ENCODE data around the gene LRRC8E. TPM values are rescaled to one million over a fixed set of nuclear protein-coding genes. Genes with fewer than 3 reads are reported as not detected.

LRRC8E gene
- total RNA-seq, 1 donor from 2014 or later: not detected

DNA sequence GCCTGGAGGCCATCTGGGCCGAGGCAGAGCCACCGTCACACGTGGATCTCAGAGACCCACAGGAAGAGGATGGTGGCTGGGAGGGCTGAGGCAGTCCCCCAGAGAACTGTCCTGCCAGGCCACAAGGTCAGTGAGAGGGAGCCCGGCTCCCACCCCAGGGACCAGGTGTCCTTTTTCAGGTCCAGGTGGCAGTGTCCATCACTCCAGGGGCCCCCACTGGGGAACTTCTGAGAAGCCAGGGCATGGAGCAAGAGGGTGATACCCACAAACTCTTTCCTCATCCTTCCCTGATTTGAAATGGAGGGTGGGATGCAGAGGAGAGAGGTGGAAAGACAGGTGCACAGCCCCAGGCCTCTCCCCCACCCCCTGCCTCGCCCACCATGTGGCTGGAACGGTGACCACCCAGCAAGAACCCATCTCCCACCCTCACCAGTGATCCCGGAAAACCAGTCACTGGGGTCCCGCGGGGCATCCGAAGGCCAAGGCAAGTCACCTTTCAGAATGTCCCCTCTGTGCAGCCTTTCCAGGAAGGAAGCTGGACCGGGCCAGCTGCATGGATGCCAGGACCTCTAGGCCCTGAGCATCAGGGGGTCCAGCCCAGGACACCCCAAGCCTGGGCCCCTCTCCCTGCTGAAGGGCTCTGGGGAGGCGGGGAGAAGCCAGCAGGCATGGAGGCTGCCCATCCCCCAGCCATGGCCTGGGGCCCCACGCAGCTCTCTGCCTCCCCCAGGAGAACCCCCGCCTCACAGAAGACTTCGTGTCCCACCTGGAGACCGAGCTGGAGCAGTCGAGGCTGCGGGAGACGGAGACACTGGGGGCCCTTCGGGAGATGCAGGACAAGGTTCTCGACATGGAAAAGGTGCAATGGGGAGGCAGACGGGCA is 28.2 kb upstream of the LRRC8E start:
- Mint-ChIP-seq H3K27me3 (peaks cover 17% of the 10 kb centered on the region), H3K9me3 (no peaks in the 10 kb centered on the region), H3K4me1 (peaks cover 3% of the 10 kb centered on the region), H3K4me3 (no peak overlapping the region), H3K36me3 (ENCODE audit: low read depth) (no peaks in the 10 kb centered on the region), H3K27ac (no peak overlapping the region)
- DNase-seq: no peak
- intact Hi-C loops (cut with micrococcal nuclease): no loop called here

GRCh38 chr19:7860714-7861618 is 27.3 kb upstream of the LRRC8E start:
- H3K27ac Mint-ChIP-seq: no peak overlapping the region
- H3K27me3 Mint-ChIP-seq: peaks cover 21% of the 10 kb centered on the region
- H3K36me3 Mint-ChIP-seq (ENCODE audit: low read depth): no peaks in the 10 kb centered on the region
- intact Hi-C loops (cut with micrococcal nuclease): no loop called here
- no peak for DNase-seq
- no peaks in the 10 kb centered on the region for H3K9me3 Mint-ChIP-seq
- H3K4me1 Mint-ChIP-seq: peaks cover 7% of the 10 kb centered on the region
- H3K4me3 Mint-ChIP-seq: no peak overlapping the region

GRCh38 chr19:7861619-7862412 is 26.5 kb upstream of the LRRC8E start:
- Mint-ChIP-seq H3K4me1 (peaks cover 7% of the 10 kb centered on the region), H3K9me3 (no peaks in the 10 kb centered on the region), H3K27me3 (peaks cover 21% of the 10 kb centered on the region), H3K27ac (no peak overlapping the region), H3K36me3 (ENCODE audit: low read depth) (no peaks in the 10 kb centered on the region), H3K4me3 (peak overlapping the region; percentile 62)
- DNase-seq: no peak
- intact Hi-C loops (cut with micrococcal nuclease): no loop called here

DNA sequence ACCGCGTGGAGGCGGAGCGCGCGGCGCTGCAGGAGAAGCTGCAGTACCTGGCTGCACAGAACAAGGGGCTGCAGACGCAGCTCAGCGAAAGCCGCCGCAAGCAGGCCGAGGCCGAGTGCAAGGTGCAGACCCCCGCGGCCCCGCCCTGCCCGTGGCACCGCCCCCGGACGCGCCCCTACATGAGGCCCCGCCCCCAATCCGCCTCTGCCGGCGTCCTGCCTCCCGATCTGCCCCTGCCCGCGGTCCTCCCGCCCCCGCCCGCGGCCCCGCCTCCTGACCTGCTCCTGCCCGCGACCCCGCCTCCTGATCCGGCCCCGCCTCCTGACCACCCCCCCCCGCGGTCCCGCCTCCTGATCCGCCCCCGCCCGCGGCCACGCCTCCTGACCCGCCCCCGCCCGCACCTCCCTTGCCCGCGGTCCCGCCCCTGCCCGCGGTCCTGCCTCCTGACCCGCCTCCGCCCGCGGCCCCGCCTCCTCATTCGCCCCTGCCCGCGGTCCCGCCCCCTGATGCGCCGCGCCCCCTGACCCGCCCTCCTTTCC is 25.8 kb upstream of the LRRC8E start:
- H3K27ac Mint-ChIP-seq: no peak overlapping the region
- H3K36me3 Mint-ChIP-seq (ENCODE audit: low read depth): no peaks in the 10 kb centered on the region
- H3K4me1 Mint-ChIP-seq: peaks cover 7% of the 10 kb centered on the region
- H3K4me3 Mint-ChIP-seq: peak overlapping the region; percentile 62
- intact Hi-C loops (cut with micrococcal nuclease): no loop called here
- peaks cover 28% of the 10 kb centered on the region for H3K27me3 Mint-ChIP-seq
- peak; percentile 87 for DNase-seq
- H3K9me3 Mint-ChIP-seq: no peaks in the 10 kb centered on the region

DNA sequence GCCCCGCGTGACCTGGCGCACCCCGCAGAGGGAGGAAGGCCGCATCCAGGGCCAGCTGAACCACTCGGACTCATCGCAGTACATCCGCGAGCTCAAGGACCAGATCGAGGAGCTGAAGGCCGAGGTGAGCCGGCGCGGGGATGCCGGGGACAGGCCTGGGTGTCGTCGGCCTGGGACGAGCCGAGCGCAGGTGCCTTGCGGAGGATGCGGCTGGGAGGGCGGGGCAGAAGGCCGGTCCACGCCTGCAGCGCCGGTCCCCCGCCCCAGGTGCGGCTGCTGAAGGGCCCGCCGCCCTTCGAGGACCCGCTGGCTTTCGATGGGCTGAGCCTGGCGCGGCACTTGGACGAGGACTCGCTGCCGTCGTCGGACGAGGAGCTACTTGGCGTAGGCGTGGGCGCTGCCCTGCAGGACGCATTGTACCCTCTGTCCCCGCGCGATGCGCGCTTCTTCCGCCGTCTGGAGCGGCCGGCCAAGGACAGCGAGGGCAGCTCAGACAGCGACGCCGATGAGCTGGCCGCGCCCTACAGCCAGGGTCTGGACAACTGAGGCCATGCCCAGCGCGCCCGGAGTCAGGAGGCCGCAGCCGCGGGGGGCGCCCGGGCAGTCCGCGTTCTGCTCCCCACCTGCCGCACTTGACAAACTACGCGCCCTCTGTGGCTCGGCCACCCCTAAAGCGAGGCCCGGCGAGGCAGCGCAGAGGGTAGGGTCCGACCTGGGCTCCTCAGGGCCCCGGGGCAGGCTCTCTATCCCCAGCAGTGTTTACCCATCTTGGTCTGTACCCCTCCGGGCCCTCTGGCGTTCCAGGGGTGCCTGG is 24.9 kb upstream of the LRRC8E start:
- intact Hi-C loops (cut with micrococcal nuclease): no loop called here
- H3K27ac Mint-ChIP-seq: no peak overlapping the region
- H3K4me3 Mint-ChIP-seq: peak overlapping the region; percentile 28
- no peak for DNase-seq
- peaks cover 30% of the 10 kb centered on the region for H3K27me3 Mint-ChIP-seq
- no peaks in the 10 kb centered on the region for H3K36me3 Mint-ChIP-seq (ENCODE audit: low read depth)
- H3K9me3 Mint-ChIP-seq: no peaks in the 10 kb centered on the region
- H3K4me1 Mint-ChIP-seq: peaks cover 9% of the 10 kb centered on the region

GRCh38 chr19:7863971-7864689 is 24.2 kb upstream of the LRRC8E start:
- peaks cover 14% of the 10 kb centered on the region for H3K4me1 Mint-ChIP-seq
- H3K4me3 Mint-ChIP-seq: peak overlapping the region; percentile 28
- H3K27me3 Mint-ChIP-seq: peaks cover 30% of the 10 kb centered on the region
- no peaks in the 10 kb centered on the region for H3K36me3 Mint-ChIP-seq (ENCODE audit: low read depth)
- H3K9me3 Mint-ChIP-seq: no peaks in the 10 kb centered on the region
- intact Hi-C loops (cut with micrococcal nuclease): no loop called here
- no peak for DNase-seq
- H3K27ac Mint-ChIP-seq: no peak overlapping the region

DNA sequence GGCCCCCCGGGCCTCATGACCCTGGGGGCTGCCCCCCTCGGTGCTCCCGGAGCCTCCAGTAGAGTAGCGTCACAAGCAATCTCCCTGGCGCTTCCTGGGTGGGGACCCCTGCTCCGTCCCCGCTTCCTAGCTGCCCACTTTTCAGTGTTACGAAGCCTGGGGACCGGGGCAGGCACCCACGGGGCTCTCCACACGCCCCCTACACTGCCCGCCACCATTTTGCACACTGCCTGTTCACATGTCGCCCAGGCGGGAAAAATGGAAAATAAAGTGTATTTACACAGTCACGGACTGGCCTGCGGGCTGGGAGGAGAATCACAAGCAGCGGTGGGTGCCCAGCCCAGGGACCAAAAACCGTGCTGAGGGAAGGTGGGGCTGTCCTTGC is 23.6 kb upstream of the LRRC8E start:
- Mint-ChIP-seq H3K9me3 (no peaks in the 10 kb centered on the region), H3K4me1 (peaks cover 14% of the 10 kb centered on the region), H3K27me3 (peaks cover 30% of the 10 kb centered on the region), H3K4me3 (no peak overlapping the region), H3K36me3 (ENCODE audit: low read depth) (no peaks in the 10 kb centered on the region), H3K27ac (no peak overlapping the region)
- intact Hi-C loops (cut with micrococcal nuclease): no loop called here
- no peak for DNase-seq

DNA sequence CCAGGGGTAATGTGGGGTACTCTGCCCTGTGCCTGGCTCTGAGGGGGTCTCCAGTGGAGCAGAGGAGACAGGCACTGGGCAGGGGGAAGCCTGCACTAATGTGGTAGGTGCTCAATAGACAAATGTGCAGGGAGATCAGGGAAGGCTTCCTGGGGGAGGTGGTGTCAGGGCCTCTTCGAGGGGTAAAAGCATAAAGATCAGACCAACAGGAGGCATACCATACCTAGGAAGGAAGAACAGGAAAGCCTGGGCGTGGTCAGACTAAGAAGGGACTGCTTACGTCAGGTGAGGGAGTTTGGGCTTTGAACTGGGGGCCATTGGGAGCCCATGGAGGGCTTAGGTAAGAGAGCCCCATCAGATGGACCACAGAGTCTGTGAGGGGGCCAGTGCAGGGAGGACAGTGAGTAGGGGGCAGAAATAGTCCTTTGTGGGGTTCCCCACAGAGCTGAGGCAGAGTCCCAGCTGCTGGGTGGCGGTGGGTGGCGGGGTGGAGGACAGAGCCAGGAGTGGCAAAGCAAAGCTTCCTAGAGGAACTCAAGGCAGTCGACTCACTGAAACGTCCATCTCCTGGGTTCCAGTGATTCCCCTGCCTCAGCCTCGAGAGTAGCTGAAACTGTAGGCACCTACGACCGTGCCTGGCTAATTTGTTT is 22.9 kb upstream of the LRRC8E start:
- no peak for DNase-seq
- peaks cover 14% of the 10 kb centered on the region for H3K4me1 Mint-ChIP-seq
- H3K4me3 Mint-ChIP-seq: no peak overlapping the region
- no peak overlapping the region for H3K27ac Mint-ChIP-seq
- H3K9me3 Mint-ChIP-seq: no peaks in the 10 kb centered on the region
- intact Hi-C loops (cut with micrococcal nuclease): no loop called here
- H3K27me3 Mint-ChIP-seq: peaks cover 30% of the 10 kb centered on the region
- H3K36me3 Mint-ChIP-seq (ENCODE audit: low read depth): no peaks in the 10 kb centered on the region

DNA sequence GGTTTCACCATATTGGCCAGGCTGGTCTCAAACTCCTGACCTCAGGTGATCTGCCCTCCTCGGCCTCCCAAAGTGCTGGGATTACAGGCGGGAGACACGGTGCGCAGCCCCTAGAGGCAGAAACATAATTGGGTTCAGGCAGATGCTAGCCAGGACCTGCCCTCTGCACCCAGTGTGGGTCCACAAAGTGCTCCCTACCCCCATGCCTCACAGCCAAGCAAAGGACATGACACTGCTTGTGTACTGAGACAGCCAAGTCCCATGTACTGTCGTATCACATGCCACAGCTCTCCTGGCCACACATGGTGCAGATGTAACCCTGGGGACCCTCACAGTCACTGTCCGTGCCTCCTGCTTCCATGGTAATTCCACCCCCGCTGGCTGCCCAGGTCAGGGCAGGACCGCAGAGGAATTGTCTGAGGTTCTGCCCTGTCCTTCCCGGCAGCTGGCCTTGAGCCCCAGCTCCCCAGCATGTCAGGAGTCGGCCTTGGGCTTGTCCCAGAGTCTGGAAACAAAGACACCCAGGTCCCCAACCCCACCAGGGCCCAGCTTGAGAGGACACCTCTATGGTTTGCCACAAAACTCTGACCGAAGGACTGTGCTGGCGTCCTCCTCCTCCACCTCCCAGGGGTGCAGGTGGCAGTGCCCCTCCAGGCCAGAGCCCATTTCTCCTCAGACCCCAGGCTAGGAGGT is 21.8 kb upstream of the LRRC8E start:
- Mint-ChIP-seq H3K4me1 (peaks cover 21% of the 10 kb centered on the region), H3K36me3 (ENCODE audit: low read depth) (no peaks in the 10 kb centered on the region), H3K27ac (no peak overlapping the region), H3K4me3 (no peak overlapping the region), H3K27me3 (peaks cover 27% of the 10 kb centered on the region), H3K9me3 (peaks cover 7% of the 10 kb centered on the region)
- intact Hi-C loops (cut with micrococcal nuclease): no loop called here
- DNase-seq: no peak

- H3K4me3 Mint-ChIP-seq: no peak overlapping the region
- H3K27ac Mint-ChIP-seq: no peak overlapping the region
- H3K27me3 Mint-ChIP-seq: peaks cover 34% of the 10 kb centered on the region
- peaks cover 26% of the 10 kb centered on the region for H3K4me1 Mint-ChIP-seq
- no peak for DNase-seq
- H3K36me3 Mint-ChIP-seq (ENCODE audit: low read depth): no peaks in the 10 kb centered on the region
- intact Hi-C loops (cut with micrococcal nuclease): no loop called here
- peaks cover 9% of the 10 kb centered on the region for H3K9me3 Mint-ChIP-seq
Observed at GRCh38 chr19:7867092-7867844, 21.0 kb upstream of the LRRC8E start.

DNA sequence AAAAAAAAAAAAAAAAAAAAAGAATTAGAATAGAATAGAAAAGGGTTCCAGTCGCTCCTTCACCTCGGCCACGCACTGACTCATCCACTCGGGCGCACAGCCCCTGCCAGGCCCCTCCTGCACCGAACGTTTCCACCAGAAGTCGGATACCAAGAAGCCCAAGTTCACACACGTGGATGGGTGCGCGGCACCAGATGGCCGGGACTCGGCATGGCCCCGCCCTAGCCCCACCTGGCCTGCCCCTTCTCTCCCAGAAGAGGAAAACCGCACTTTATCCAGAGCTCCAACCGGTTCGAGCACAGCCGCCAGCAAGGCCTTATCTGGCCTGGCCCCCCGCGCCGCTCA is 20.0 kb upstream of the LRRC8E start:
- H3K4me3 Mint-ChIP-seq: peak overlapping the region; percentile 80
- DNase-seq: no peak
- no peak overlapping the region for H3K27ac Mint-ChIP-seq
- intact Hi-C loops (cut with micrococcal nuclease): loop anchor here (2.0 kb wide), 1 partner anchor 35 kb away; the partner anchor contains the start of gene MAP2K7
- H3K36me3 Mint-ChIP-seq (ENCODE audit: low read depth): no peaks in the 10 kb centered on the region
- peaks cover 28% of the 10 kb centered on the region for H3K4me1 Mint-ChIP-seq
- peaks cover 38% of the 10 kb centered on the region for H3K27me3 Mint-ChIP-seq
- peaks cover 9% of the 10 kb centered on the region for H3K9me3 Mint-ChIP-seq
